Left ventricle myocardium inferior (tissue), 1 donor: Measurements from ENCODE around the gene PICALM. TPM values are rescaled to one million over a fixed set of nuclear protein-coding genes. Genes with fewer than 3 reads are reported as not detected.
A peak's percentile ranks its signal among the peaks of the same experiment; 100 is the strongest.
"Not testable (repeated sequence)": the region's sequence is repeated elsewhere in the genome, so short reads cannot be mapped to it uniquely, and the experiment has no call there.

Source experiments
- DNase-seq: peaks from one replicate; pipeline ENCODE4 v3.0.0-alpha.2; 2020
- H3K27ac ChIP-seq: fragments of 200-600 bp; replicated peaks from 2 replicates; pipeline ENCODE4 v1.8.0; 2021
- H3K27me3 ChIP-seq: fragments of 200-600 bp; 2 replicates; pipeline ENCODE4 v1.8.0; 2021; ENCODE audit warnings: low read depth
- H3K36me3 ChIP-seq: fragments of 200-600 bp; 2 replicates; pipeline ENCODE4 v1.8.0; 2021
- H3K4me1 ChIP-seq: fragments of 200-600 bp; 2 replicates; pipeline ENCODE4 v1.8.0; 2021
- H3K4me3 ChIP-seq: fragments of 200-600 bp; 2 replicates; pipeline ENCODE4 v1.8.0; 2021; ENCODE audit warnings: mild to moderate bottlenecking, moderate library complexity
- H3K9me3 ChIP-seq: fragments of 200-600 bp; replicated peaks from 2 replicates; pipeline ENCODE4 v1.8.0; 2021
- CTCF ChIP-seq: fragments of 200-600 bp; IDR thresholded peaks from 2 replicates; pipeline ENCODE4 v1.8.0; 2021; ENCODE audit warnings: antibody characterized with exemption, mild to moderate bottlenecking, borderline replicate concordance
- intact Hi-C: fragments of 100-400 bp; cut with micrococcal nuclease; formaldehyde crosslinking; loops from one replicate; pipeline ENCODE4 v1.11.0; 2022
- total RNA-seq: library from RNA; stranded (reverse); fragmentation: NEBNext Ultra II Directional; extraction: Animal tissue kit (Norgen Biotek cat#: 25700); gene quantifications from one replicate; pipeline ENCODE4 v1.2.1, GENCODE V29; 2021
- donor health status: DM: no; HTN: yes; CAD: no; lungs with severe emphysema.

PICALM gene
- total RNA-seq, 1 donor from 2014 or later = 133 TPM

- DNase-seq = no peak
- H3K9me3 ChIP-seq = no peaks in the 10 kb centered on the region
- H3K4me3 ChIP-seq = no peak overlapping the region
- H3K27ac ChIP-seq = no peak overlapping the region
- no peak for TF ChIP-seq CTCF
- H3K27me3 ChIP-seq = no peaks in the 10 kb centered on the region
- H3K4me1 ChIP-seq = peaks cover 6% of the 10 kb centered on the region
- intact Hi-C loops = no loop called here
- H3K36me3 ChIP-seq = no peaks in the 10 kb centered on the region
Observed at GRCh38 chr11:86115542-86116385, 46.9 kb upstream of the PICALM start.

- Histone ChIP-seq H3K27me3 (no peaks in the 10 kb centered on the region), H3K9me3 (no peaks in the 10 kb centered on the region), H3K27ac (no peak overlapping the region), H3K4me3 (no peak overlapping the region), H3K4me1 (peaks cover 4% of the 10 kb centered on the region), H3K36me3 (no peaks in the 10 kb centered on the region)
- no peak for TF ChIP-seq CTCF
- intact Hi-C loops = no loop called here
- DNase-seq = no peak
Observed at GRCh38 chr11:86108890-86109638, 40.2 kb upstream of the PICALM start.

- DNase-seq = no peak
- Histone ChIP-seq H3K4me1 (peaks cover 4% of the 10 kb centered on the region), H3K4me3 (no peak overlapping the region), H3K27ac (peak overlapping the region; percentile 31), H3K27me3 (no peaks in the 10 kb centered on the region), H3K9me3 (no peaks in the 10 kb centered on the region), H3K36me3 (no peaks in the 10 kb centered on the region)
- intact Hi-C loops = no loop called here
- no peak for TF ChIP-seq CTCF
Observed at GRCh38 chr11:86108191-86108590, 39.3 kb upstream of the PICALM start.

GRCh38 chr11:86106916-86107315 lies 38.0 kb upstream of the PICALM start:
- no peaks in the 10 kb centered on the region for H3K27me3 ChIP-seq
- no peak for DNase-seq
- no peak overlapping the region for H3K27ac ChIP-seq
- no peaks in the 10 kb centered on the region for H3K9me3 ChIP-seq
- no peak overlapping the region for H3K4me3 ChIP-seq
- peaks cover 4% of the 10 kb centered on the region for H3K4me1 ChIP-seq
- TF ChIP-seq CTCF = no peak
- no peaks in the 10 kb centered on the region for H3K36me3 ChIP-seq
- intact Hi-C loops = no loop called here

- H3K9me3 ChIP-seq, H3K27ac ChIP-seq, H3K4me1 ChIP-seq, H3K27me3 ChIP-seq, H3K36me3 ChIP-seq, intact Hi-C loops, DNase-seq, H3K4me3 ChIP-seq: not testable (repeated sequence)
Observed at GRCh38 chr11:86106031-86106430, 37.1 kb upstream of the PICALM start.

GRCh38 chr11:86105601-86106000 lies 36.7 kb upstream of the PICALM start:
- intact Hi-C loops = not testable (repeated sequence)

More at GRCh38 chr11:86105601-86106000, 36.7 kb upstream of the PICALM start:
- not testable (repeated sequence) for H3K9me3 ChIP-seq, DNase-seq, H3K36me3 ChIP-seq, H3K4me3 ChIP-seq, H3K27ac ChIP-seq, H3K4me1 ChIP-seq, H3K27me3 ChIP-seq
